Activated naive CD4-positive, alpha-beta T cell treated with anti-CD3 and anti-CD28 coated beads, Interleukin-2, amount 50 U/mL, for 24 hours (primary cell): ENCODE data around the gene RTEL1.

Source experiments
- H3K27ac Mint-ChIP-seq: one replicate; pipeline ENCODE4 v1.8.0; 2021; ENCODE audit warnings: mild to moderate bottlenecking, mixed read lengths
- H3K27me3 Mint-ChIP-seq: one replicate; pipeline ENCODE4 v1.8.0; 2021; ENCODE audit warnings: mixed read lengths
- H3K36me3 Mint-ChIP-seq: one replicate; pipeline ENCODE4 v1.8.0; 2021; ENCODE audit warnings: mixed read lengths
- H3K4me1 Mint-ChIP-seq: one replicate; pipeline ENCODE4 v1.8.0; 2021; ENCODE audit warnings: mixed read lengths
- H3K4me3 Mint-ChIP-seq: one replicate; pipeline ENCODE4 v1.8.0; 2021; ENCODE audit warnings: mild to moderate bottlenecking, mixed read lengths
- H3K9me3 Mint-ChIP-seq: one replicate; pipeline ENCODE4 v1.8.0; 2021; ENCODE audit warnings: mixed read lengths

Gene RTEL1

GRCh38 chr20:63737945-63738686 lies 80.0 kb downstream of the RTEL1 start:
- Mint-ChIP-seq H3K9me3 (no peaks in the 10 kb centered on the region), H3K4me3 (peak overlapping the region; percentile 42), H3K36me3 (peaks cover 4% of the 10 kb centered on the region), H3K27me3 (no peaks in the 10 kb centered on the region), H3K4me1 (peaks cover 27% of the 10 kb centered on the region), H3K27ac (no peak overlapping the region)

GRCh38 chr20:63738687-63739129 lies 80.6 kb downstream of the RTEL1 start:
- H3K36me3 Mint-ChIP-seq: peaks cover 4% of the 10 kb centered on the region
- H3K27ac Mint-ChIP-seq: no peak overlapping the region
- no peaks in the 10 kb centered on the region for H3K27me3 Mint-ChIP-seq
- H3K9me3 Mint-ChIP-seq: no peaks in the 10 kb centered on the region
- H3K4me1 Mint-ChIP-seq: peaks cover 24% of the 10 kb centered on the region
- H3K4me3 Mint-ChIP-seq: peak overlapping the region; percentile 42

GRCh38 chr20:63739130-63740069 lies 81.3 kb downstream of the RTEL1 start, which contains the start of gene SLC2A4RG:
SLC2A4RG (plus strand) TSS chr20:63739776; CDS start chr20:63739913, 137 bp downstream.
- H3K36me3 Mint-ChIP-seq: no peaks in the 10 kb centered on the region

GRCh38 chr20:63740070-63740626 lies 82.0 kb downstream of the RTEL1 start:
- no peaks in the 10 kb centered on the region for H3K36me3 Mint-ChIP-seq
- no peak overlapping the region for H3K27ac Mint-ChIP-seq
- H3K4me3 Mint-ChIP-seq: peak overlapping the region; percentile 49
- no peaks in the 10 kb centered on the region for H3K9me3 Mint-ChIP-seq
- peaks cover 14% of the 10 kb centered on the region for H3K4me1 Mint-ChIP-seq
- H3K27me3 Mint-ChIP-seq: no peaks in the 10 kb centered on the region

More at GRCh38 chr20:63739130-63740069, 81.3 kb downstream of the RTEL1 start, which contains the start of gene SLC2A4RG:
- H3K4me1 Mint-ChIP-seq: peaks cover 17% of the 10 kb centered on the region
- H3K27me3 Mint-ChIP-seq: no peaks in the 10 kb centered on the region
- no peak within 1 kb of the TSS for H3K27ac Mint-ChIP-seq
- no peaks in the 10 kb centered on the region for H3K9me3 Mint-ChIP-seq
- peak within 1 kb of the TSS; percentile 49 for H3K4me3 Mint-ChIP-seq

DNA sequence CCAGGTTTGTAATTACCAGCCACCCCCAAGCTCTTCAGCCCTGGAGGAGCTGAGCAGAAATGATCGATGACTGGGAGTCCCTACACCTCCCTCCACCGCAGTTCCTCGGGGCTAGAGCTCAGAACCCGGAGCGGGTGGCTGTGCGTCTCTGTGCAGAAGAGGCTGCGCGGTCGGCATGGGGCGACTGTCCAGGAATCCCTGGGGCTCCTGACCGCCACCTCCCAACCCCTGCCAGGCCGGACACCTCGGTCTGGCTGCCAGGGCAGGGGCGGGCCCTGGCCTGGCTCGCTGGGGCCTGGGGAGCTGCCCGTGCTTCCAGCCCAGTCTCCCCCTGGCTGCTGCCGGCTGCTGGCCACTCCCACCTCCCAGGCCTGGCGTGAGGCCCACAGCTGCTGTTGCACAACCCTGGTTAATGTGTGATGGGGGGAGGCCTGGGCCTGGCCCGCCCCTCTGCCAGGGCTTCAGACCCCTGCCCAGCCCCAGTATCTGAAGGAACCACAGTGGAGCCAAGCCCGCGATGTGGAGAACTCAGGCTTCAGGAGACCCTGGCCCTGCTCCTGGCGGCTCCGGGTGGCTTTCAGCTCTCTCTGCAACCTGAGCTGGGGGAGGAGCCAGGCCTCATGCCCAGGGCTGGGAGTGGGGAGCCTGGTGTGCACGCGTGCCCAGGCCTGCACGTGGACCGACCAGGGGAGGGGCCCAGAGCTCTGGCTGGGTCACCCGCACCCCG lies 82.7 kb downstream of the RTEL1 start:
- Mint-ChIP-seq H3K4me3 (peak overlapping the region; percentile 49), H3K9me3 (no peaks in the 10 kb centered on the region), H3K36me3 (no peaks in the 10 kb centered on the region), H3K4me1 (peaks cover 10% of the 10 kb centered on the region), H3K27ac (no peak overlapping the region), H3K27me3 (no peaks in the 10 kb centered on the region)

- Mint-ChIP-seq H3K9me3 (no peaks in the 10 kb centered on the region), H3K27ac (no peak overlapping the region), H3K36me3 (no peaks in the 10 kb centered on the region), H3K4me3 (peak overlapping the region; percentile 15), H3K4me1 (peaks cover 5% of the 10 kb centered on the region), H3K27me3 (no peaks in the 10 kb centered on the region)
Observed at GRCh38 chr20:63741354-63741675, 83.2 kb downstream of the RTEL1 start.

DNA sequence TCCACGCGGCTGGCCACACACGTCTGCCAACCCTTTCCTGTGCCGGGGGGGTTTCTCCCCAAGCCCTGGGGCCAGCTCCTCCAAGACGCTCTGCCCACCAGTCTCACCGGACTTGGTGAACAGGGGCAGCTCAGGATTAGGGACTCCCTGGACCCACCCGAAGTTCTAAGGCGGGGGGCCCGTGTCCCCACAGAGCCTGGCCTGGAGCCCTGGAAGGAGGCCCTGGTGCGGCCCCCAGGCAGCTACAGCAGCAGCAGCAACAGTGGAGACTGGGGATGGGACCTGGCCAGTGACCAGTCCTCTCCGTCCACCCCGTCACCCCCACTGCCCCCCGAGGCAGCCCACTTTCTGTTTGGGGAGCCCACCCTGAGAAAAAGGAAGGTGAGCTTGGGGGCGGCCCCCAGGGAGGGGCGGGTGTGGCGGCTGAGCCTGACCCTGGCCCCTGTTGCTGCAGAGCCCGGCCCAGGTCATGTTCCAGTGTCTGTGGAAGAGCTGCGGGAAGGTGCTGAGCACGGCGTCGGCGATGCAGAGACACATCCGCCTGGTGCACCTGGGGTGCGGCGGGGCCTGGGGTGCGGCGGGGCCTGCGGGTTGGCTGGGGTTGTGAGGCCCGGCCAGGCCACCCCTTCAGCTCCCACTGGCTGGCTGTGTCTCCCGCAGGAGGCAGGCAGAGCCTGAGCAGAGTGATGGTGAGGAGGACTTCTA lies 83.7 kb downstream of the RTEL1 start:
- no peaks in the 10 kb centered on the region for H3K27me3 Mint-ChIP-seq
- H3K27ac Mint-ChIP-seq: no peak overlapping the region
- no peaks in the 10 kb centered on the region for H3K36me3 Mint-ChIP-seq
- no peaks in the 10 kb centered on the region for H3K9me3 Mint-ChIP-seq
- peak overlapping the region; percentile 15 for H3K4me3 Mint-ChIP-seq
- H3K4me1 Mint-ChIP-seq: no peaks in the 10 kb centered on the region

DNA sequence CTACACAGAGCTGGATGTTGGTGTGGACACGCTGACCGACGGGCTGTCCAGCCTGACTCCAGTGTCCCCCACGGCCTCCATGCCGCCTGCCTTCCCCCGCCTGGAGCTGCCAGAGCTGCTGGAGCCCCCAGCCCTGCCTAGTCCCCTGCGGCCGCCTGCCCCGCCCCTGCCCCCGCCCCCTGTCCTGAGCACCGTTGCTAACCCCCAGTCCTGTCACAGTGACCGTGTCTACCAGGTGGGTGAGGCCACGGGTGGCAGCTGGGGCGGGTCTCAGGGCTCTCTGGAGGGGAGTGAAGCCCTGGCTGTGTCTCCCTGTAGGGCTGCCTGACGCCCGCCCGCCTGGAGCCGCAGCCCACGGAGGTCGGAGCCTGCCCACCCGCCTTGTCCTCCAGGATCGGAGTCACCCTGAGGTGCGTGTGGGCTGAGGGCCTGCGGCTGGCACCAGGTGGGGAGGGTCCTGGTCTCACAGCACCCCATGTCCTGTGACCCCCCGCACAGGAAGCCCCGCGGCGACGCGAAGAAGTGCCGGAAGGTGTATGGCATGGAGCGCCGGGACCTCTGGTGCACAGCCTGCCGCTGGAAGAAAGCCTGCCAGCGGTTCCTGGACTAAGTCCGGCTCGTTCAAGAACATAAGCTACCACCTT lies 84.4 kb downstream of the RTEL1 start:
- H3K27me3 Mint-ChIP-seq: no peaks in the 10 kb centered on the region
- no peak overlapping the region for H3K27ac Mint-ChIP-seq
- H3K4me1 Mint-ChIP-seq: no peaks in the 10 kb centered on the region
- H3K36me3 Mint-ChIP-seq: no peaks in the 10 kb centered on the region
- no peaks in the 10 kb centered on the region for H3K9me3 Mint-ChIP-seq
- no peak overlapping the region for H3K4me3 Mint-ChIP-seq

- Mint-ChIP-seq H3K27ac (no peak overlapping the region), H3K4me1 (no peaks in the 10 kb centered on the region), H3K36me3 (no peaks in the 10 kb centered on the region), H3K27me3 (no peaks in the 10 kb centered on the region), H3K4me3 (no peak overlapping the region), H3K9me3 (no peaks in the 10 kb centered on the region)
Observed at GRCh38 chr20:63743210-63743970, 85.3 kb downstream of the RTEL1 start.

- Mint-ChIP-seq H3K4me3 (no peak overlapping the region), H3K27ac (no peak overlapping the region), H3K27me3 (no peaks in the 10 kb centered on the region), H3K36me3 (no peaks in the 10 kb centered on the region), H3K4me1 (peaks cover 6% of the 10 kb centered on the region), H3K9me3 (no peaks in the 10 kb centered on the region)
Observed at GRCh38 chr20:63744158-63744557, 86.0 kb downstream of the RTEL1 start.

DNA sequence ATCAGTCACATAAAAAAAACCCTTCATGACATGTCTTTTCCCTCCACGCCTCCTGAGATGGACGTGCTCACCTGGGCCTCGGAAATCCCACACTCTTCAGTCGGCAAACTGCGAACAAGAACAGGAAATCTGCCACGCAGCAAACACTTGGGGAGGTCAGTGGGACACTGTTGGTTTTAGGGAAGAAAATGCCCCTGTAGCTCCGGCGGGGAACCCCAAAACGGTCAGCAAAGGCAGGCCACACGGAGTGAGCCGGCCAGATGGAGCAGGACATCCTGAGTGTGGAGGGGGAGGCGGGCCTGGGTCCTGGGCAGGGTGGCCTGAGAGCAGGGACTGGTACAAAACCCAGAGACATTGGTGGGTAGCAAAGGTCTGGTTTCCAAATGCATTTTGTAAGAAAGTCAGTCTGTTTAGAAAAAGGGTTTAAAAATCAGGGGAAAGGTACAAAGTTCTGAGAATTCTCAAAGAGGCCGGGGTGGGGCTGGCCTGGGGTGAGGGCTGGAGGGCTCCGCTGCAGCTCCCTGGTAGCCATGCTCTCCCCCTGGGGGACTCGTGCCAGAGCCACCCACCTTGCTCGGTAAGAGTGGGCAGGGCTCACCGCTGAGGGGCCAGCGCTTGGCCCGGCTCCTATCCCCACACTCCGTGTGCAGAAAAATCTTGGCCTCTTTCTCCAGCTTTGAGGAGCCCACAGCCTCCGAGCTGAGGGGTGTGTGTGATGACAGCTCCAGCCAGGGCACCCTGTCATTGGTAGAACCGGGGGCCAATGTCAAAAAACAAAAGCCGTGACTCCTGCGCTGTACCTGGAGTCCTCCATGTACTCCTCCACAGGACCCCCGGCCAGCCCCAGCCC lies 86.7 kb downstream of the RTEL1 start:
- H3K27ac Mint-ChIP-seq: no peak overlapping the region
- no peaks in the 10 kb centered on the region for H3K27me3 Mint-ChIP-seq
- H3K9me3 Mint-ChIP-seq: no peaks in the 10 kb centered on the region
- no peaks in the 10 kb centered on the region for H3K36me3 Mint-ChIP-seq
- H3K4me3 Mint-ChIP-seq: no peak overlapping the region
- peaks cover 10% of the 10 kb centered on the region for H3K4me1 Mint-ChIP-seq

DNA sequence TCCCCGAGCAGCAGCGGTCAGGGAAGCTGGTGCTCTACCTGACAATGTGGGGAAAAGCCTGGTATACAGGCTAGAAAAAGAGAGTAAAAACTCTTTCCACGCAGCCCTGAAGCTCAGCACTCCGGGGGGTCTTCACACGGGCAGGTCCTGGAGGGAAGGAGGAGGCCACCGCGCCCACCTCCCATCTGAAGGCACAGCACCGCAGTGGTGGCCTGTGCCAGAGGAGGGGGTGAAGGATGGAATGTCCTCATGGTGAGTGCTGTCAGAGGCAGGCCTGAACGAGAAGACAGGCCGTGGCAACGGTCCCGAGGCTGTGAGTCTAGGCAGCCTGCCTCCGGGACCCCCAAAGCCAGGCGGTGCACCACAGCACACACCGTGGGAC lies 87.3 kb downstream of the RTEL1 start:
- Mint-ChIP-seq H3K27ac (no peak overlapping the region), H3K4me3 (no peak overlapping the region), H3K9me3 (no peaks in the 10 kb centered on the region), H3K4me1 (peaks cover 10% of the 10 kb centered on the region), H3K27me3 (no peaks in the 10 kb centered on the region), H3K36me3 (no peaks in the 10 kb centered on the region)
